B cell (primary cell): ENCODE results near the gene SELENOI.

Source experiments
- CTCF ChIP-seq: fragments of 200-600 bp; IDR thresholded peaks from one replicate; pipeline ENCODE4 v1.8.0; 2022; ENCODE audit warnings: antibody characterized with exemption, mild to moderate bottlenecking
- EZH2 ChIP-seq: IDR thresholded peaks from 2 replicates; pipeline ENCODE4 v1.6.1; 2012; ENCODE audit warnings: borderline replicate concordance, low read depth, mild to moderate bottlenecking, moderate library complexity, low read length; ENCODE audit not compliant: insufficient read depth, poor library complexity, severe bottlenecking

GRCh38 chr2:26298638-26299393 is 47.1 kb upstream of the SELENOI start:
- TF ChIP-seq CTCF: no peak
- no peak for TF ChIP-seq EZH2
